H1 (cell line): ENCODE measurements around the gene RFFL.

Experiments used
- BACH1 ChIP-seq: IDR thresholded peaks from 2 replicates; pipeline ENCODE4 v1.6.1; 2012; ENCODE audit warnings: low read length, improper control_type of control experiment
- CTBP2 ChIP-seq: IDR thresholded peaks from 2 replicates; pipeline ENCODE4 v1.7.0; 2011; ENCODE audit warnings: borderline replicate concordance, mild to moderate bottlenecking, moderate library complexity, mixed read lengths, low read length; ENCODE audit not compliant: insufficient read depth, insufficient read length
- EGR1 ChIP-seq: IDR thresholded peaks from 2 replicates; pipeline ENCODE4 v1.6.1; 2011; ENCODE audit warnings: low read depth, low read length, borderline replicate concordance
- EP300 ChIP-seq, 2 experiments: IDR thresholded peaks; 1 replicate in 1 of 2; 2 replicates in 1 of 2; pipeline ENCODE4 v1.6.1; 2011 to 2012; ENCODE audit warnings: low read depth in 2 of 2, low read length in 2 of 2, mild to moderate bottlenecking in 2 of 2, borderline replicate concordance in 1 of 2, inconsistent platforms in 1 of 2, moderate library complexity in 1 of 2
- GABPA ChIP-seq: IDR thresholded peaks from 2 replicates; pipeline ENCODE4 v1.6.1; 2011; ENCODE audit warnings: mild to moderate bottlenecking, low read length, moderate library complexity, borderline replicate concordance; ENCODE audit not compliant: insufficient read depth
- POLR2A ChIP-seq, 2 experiments: IDR thresholded peaks; 1 replicate in 1 of 2; 2 replicates in 1 of 2; pipeline ENCODE4 v1.6.1; 2011; ENCODE audit warnings: low read depth in 2 of 2, low read length in 2 of 2, mild to moderate bottlenecking in 2 of 2; ENCODE audit errors: control extremely low read depth in 1 of 2
- RFX5 ChIP-seq: IDR thresholded peaks from 2 replicates; pipeline ENCODE4 v1.6.1; 2011; ENCODE audit warnings: low read depth, low read length, improper control_type of control experiment, borderline replicate concordance
- SIN3A ChIP-seq, 2 experiments: IDR thresholded peaks in 1 of 2; conservative IDR thresholded peaks in 1 of 2; 2 replicates each; pipeline ENCODE4 v1.6.1; 2011 to 2012; ENCODE audit warnings: low read length in 2 of 2, improper control_type of control experiment in 1 of 2, low read depth in 1 of 2, mild to moderate bottlenecking in 1 of 2
- SP4 ChIP-seq: IDR thresholded peaks from 2 replicates; pipeline ENCODE4 v1.6.1; 2012; ENCODE audit warnings: low read length, inconsistent platforms
- TCF12 ChIP-seq: IDR thresholded peaks from 2 replicates; pipeline ENCODE4 v1.6.1; 2011; ENCODE audit warnings: low read depth, mild to moderate bottlenecking, low read length
- TF ChIP-seq, protein P1 (sequence below), 3 experiments: IDR thresholded peaks; 1 replicate in 2 of 3; 2 replicates in 1 of 3; pipeline versions ENCODE4 v1.5.1 to v1.6.1; 2011; ENCODE audit warnings: low read length in 3 of 3, mild to moderate bottlenecking in 3 of 3, inconsistent platforms in 2 of 3, low read depth in 1 of 3, moderate library complexity in 1 of 3; ENCODE audit not compliant: insufficient read depth in 1 of 3; ENCODE audit errors: control extremely low read depth in 1 of 3
- TF ChIP-seq, protein P2 (sequence below): IDR thresholded peaks from 2 replicates; pipeline ENCODE4 v1.6.1; 2012; ENCODE audit warnings: low read length, inconsistent platforms

DNA sequence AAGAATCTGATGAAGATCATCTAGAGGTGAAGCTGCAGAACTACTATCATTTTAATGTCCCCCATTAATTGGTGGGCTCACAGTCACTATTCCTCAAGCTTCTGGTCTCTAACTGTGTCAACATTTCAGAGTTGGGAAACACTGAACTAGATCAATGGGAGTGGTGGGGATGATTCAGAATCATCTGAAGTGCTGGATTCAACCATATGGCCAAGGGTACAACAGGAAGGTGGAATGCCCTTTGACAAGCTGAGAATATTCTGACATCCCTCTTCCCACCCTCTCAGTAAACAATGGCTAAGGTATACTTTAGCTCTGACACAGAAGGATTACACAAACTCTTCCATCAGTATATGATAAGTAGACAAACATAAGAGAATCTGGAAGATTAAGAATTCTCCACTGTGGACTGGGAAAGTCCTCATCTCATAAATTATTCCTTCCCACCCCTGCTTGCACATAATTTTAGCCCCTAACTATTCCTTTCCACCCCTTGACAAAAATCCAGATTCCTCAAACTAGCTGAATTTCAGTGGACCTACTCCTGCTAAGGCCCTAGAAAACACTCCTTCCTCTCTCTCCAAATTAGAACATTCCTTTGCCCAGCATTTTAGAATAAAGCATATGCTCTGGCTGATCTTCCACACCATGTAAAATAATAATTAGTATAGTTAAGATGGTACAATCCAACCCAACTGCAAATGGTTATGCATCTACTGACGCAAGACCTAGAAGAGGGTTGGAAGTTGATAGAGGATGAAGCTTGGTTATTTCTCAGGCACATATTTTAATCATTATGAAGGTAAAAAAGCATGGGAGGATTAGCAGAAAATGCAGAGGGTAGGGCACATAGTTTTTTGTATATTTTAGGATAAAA lies 16.3 kb upstream of the RFFL start:
- TF ChIP-seq TCF12: no peak
- TF ChIP-seq SIN3A (conservative IDR thresholded peaks at IDR 0.05 in 1 of 2, IDR thresholded peaks at IDR 0.05 in 1 of 2; ENCODE audit: low read depth in 1 of 2, low read length in 2 of 2): no peak
- no peak for TF ChIP-seq CTBP2
- TF ChIP-seq SP4: no peak
- TF ChIP-seq, protein P1, sequence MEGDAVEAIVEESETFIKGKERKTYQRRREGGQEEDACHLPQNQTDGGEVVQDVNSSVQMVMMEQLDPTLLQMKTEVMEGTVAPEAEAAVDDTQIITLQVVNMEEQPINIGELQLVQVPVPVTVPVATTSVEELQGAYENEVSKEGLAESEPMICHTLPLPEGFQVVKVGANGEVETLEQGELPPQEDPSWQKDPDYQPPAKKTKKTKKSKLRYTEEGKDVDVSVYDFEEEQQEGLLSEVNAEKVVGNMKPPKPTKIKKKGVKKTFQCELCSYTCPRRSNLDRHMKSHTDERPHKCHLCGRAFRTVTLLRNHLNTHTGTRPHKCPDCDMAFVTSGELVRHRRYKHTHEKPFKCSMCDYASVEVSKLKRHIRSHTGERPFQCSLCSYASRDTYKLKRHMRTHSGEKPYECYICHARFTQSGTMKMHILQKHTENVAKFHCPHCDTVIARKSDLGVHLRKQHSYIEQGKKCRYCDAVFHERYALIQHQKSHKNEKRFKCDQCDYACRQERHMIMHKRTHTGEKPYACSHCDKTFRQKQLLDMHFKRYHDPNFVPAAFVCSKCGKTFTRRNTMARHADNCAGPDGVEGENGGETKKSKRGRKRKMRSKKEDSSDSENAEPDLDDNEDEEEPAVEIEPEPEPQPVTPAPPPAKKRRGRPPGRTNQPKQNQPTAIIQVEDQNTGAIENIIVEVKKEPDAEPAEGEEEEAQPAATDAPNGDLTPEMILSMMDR (IDR thresholded peaks at IDR 0.05; ENCODE audit: control extremely low read depth in 1 of 3, insufficient read depth in 1 of 3, low read depth in 1 of 3, low read length in 3 of 3): no peak
- TF ChIP-seq BACH1: no peak
- TF ChIP-seq POLR2A (IDR thresholded peaks at IDR 0.05; ENCODE audit: control extremely low read depth in 1 of 2, low read depth in 2 of 2, low read length in 2 of 2): no peak
- TF ChIP-seq, protein P2, sequence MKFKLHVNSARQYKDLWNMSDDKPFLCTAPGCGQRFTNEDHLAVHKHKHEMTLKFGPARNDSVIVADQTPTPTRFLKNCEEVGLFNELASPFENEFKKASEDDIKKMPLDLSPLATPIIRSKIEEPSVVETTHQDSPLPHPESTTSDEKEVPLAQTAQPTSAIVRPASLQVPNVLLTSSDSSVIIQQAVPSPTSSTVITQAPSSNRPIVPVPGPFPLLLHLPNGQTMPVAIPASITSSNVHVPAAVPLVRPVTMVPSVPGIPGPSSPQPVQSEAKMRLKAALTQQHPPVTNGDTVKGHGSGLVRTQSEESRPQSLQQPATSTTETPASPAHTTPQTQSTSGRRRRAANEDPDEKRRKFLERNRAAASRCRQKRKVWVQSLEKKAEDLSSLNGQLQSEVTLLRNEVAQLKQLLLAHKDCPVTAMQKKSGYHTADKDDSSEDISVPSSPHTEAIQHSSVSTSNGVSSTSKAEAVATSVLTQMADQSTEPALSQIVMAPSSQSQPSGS: no peak
- no peak for TF ChIP-seq GABPA
- no peak for TF ChIP-seq EP300 (IDR thresholded peaks at IDR 0.05; ENCODE audit: borderline replicate concordance in 1 of 2, low read depth in 2 of 2, low read length in 2 of 2)
- TF ChIP-seq EGR1: no peak
- TF ChIP-seq RFX5: no peak
